Measurements from ENCODE around the gene SCUBE3. TPM values are rescaled to one million over a fixed set of nuclear protein-coding genes. Genes with fewer than 3 reads are reported as not detected.

Gene SCUBE3
- total RNA-seq, 4 donors from 2014 or later = 1.5 to 8.8 (median 5.6) TPM

- peaks cover 8 to 34% (median 23%) of the 10 kb centered on the region in 4 donors for H3K4me1 ChIP-seq
- no peak for TF ChIP-seq POLR2AphosphoS5 (IDR thresholded peaks at IDR 0.05)
- no peak for TF ChIP-seq EP300 (IDR thresholded peaks at IDR 0.05)
- TF ChIP-seq POLR2A (IDR thresholded peaks at IDR 0.05; ENCODE audit: low read depth) = no peak
- TF ChIP-seq CTCF (IDR thresholded peaks at IDR 0.05) = no peak
- H3K36me3 ChIP-seq = peaks cover 0 to 12% (median 2%) of the 10 kb centered on the region in 4 donors
- no peaks in the 10 kb centered on the region for H3K27me3 ChIP-seq
- no peak for DNase-seq (ENCODE audit: extremely low spot score)
- no peak overlapping the region for H3K4me3 ChIP-seq
- H3K27ac ChIP-seq (replicated peaks in 1 of 4) = no peak overlapping the region
- WGBS = 64% methylated on average over 2 of the region's 2 CpGs
- H3K9me3 ChIP-seq = no peaks in the 10 kb centered on the region
- intact Hi-C loops (cut with DNase I) = no loop called here
Measured at GRCh38 chr6:35267897-35268296, 54.1 kb downstream of the SCUBE3 start.

- 95% methylated on average over 2 of the region's 2 CpGs for WGBS
- Histone ChIP-seq H3K4me3 (no peak overlapping the region), H3K27ac (replicated peaks in 1 of 4) (no peak overlapping the region), H3K9me3 (no peaks in the 10 kb centered on the region), H3K27me3 (no peaks in the 10 kb centered on the region), H3K36me3 (peaks cover 0 to 12% (median 2%) of the 10 kb centered on the region in 4 donors), H3K4me1 (peaks cover 23 to 34% (median 29%) of the 10 kb centered on the region in 4 donors)
- intact Hi-C loops (cut with DNase I) = no loop called here
- DNase-seq (ENCODE audit: extremely low spot score) = no peak
- TF ChIP-seq EP300 (IDR thresholded peaks at IDR 0.05) (no peak), POLR2A (IDR thresholded peaks at IDR 0.05; ENCODE audit: low read depth) (no peak), POLR2AphosphoS5 (IDR thresholded peaks at IDR 0.05) (no peak), CTCF (IDR thresholded peaks at IDR 0.05) (no peak)
Measured at GRCh38 chr6:35272005-35272404, 58.2 kb downstream of the SCUBE3 start.

DNA sequence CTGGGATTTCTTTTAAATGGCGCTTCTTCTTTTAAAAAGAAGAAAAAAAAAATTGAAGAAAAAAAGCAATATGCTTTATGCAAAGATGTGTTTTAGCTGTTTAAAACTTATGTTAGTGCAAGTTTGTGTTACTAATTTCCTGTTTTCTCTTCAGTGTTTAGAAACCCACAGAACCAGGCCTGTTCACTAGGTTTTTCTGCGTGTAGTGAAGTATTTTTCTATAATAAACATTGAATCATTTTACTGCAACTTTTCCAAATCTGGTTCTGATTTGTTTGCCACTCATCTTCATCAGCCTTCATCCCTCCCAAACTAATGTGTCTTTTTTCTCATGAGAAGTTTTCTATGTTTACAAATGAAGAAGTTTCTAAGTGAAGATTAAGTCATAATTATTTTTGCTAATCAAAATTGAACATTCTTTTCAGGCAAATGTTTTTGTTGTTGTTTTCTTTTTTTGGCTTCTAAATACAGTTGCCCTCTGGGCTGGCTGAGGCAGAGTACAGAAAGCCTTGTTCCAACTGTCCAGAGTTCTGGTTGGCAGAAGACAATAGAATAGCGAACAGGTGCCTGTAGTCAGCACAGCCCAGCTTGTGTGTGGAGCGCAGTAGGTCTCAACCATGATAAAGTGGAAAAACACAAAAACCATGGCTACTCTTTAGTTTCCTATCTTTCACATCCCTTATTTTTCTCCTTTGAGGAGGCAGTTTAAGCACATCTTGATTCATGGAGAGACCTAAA is 60.2 kb downstream of the SCUBE3 start:
- no peak for DNase-seq (ENCODE audit: extremely low spot score)
- no peaks in the 10 kb centered on the region for H3K27me3 ChIP-seq
- H3K36me3 ChIP-seq = peaks cover 0 to 12% (median 2%) of the 10 kb centered on the region in 4 donors
- H3K4me3 ChIP-seq = no peak overlapping the region
- intact Hi-C loops (cut with DNase I) = no loop called here
- TF ChIP-seq CTCF (IDR thresholded peaks at IDR 0.05) (no peak), EP300 (IDR thresholded peaks at IDR 0.05) (no peak), POLR2AphosphoS5 (IDR thresholded peaks at IDR 0.05) (no peak), POLR2A (IDR thresholded peaks at IDR 0.05; ENCODE audit: low read depth) (no peak)
- peaks cover 19 to 22% (median 20%) of the 10 kb centered on the region in 4 donors for H3K4me1 ChIP-seq
- peak overlapping the region in 1 of 4 donors; percentile 51 for H3K27ac ChIP-seq (replicated peaks in 1 of 4)
- 76% methylated on average over 4 of the region's 4 CpGs for WGBS
- H3K9me3 ChIP-seq = no peaks in the 10 kb centered on the region

DNA sequence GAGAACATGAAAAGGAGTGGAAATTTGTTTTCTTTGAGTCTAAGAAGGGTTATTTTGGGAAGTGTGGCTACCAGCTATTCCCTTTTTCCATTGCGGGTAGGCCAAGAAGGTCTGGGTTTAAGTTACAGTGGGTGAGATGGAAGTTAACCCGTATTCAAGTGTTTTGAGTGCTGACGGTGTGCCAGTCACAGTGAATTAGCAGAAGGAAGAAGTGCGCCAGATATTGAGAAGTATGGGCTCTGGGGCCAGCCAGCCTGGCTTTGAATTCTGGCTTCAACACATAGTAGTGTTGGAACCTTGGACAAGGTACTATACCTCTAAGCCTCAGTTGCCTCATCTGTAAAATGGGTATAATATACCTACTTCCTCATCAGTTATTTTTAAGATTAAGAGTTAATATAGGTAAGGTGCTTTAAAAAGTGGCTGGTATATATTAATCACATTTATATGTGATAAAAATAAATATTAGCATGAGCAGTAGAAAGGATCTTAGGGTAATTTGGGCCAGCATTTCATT is 62.0 kb downstream of the SCUBE3 start:
- Histone ChIP-seq H3K4me3 (no peak overlapping the region), H3K27ac (replicated peaks in 1 of 4) (peak overlapping the region in 3 of 4 donors; percentile 21 to 51 (median 44)), H3K27me3 (no peaks in the 10 kb centered on the region), H3K9me3 (no peaks in the 10 kb centered on the region), H3K36me3 (peaks cover 0 to 5% (median under 1%) of the 10 kb centered on the region in 4 donors), H3K4me1 (peaks cover 20 to 32% (median 27%) of the 10 kb centered on the region in 4 donors)
- TF ChIP-seq POLR2AphosphoS5 (IDR thresholded peaks at IDR 0.05) = no peak
- no peak for TF ChIP-seq POLR2A (IDR thresholded peaks at IDR 0.05; ENCODE audit: low read depth)
- TF ChIP-seq EP300 (IDR thresholded peaks at IDR 0.05) = no peak
- no peak for TF ChIP-seq CTCF (IDR thresholded peaks at IDR 0.05)
- intact Hi-C loops (cut with DNase I) = no loop called here
- no peak for DNase-seq (ENCODE audit: extremely low spot score)
- WGBS = 83% methylated on average over 4 of the region's 4 CpGs

Measured in esophagus muscularis mucosa (tissue), 4 donors.